ENCODE measurements around the gene AUTS2.
"Not testable (repeated sequence)": the region's sequence is repeated elsewhere in the genome, so short reads cannot be mapped to it uniquely, and the experiment has no call there.

AUTS2 gene

GRCh38 chr7:69761290-69761922 is 163.1 kb downstream of the AUTS2 start:
- no peak for DNase-seq (ENCODE audit: low read depth)

- no peak for DNase-seq (ENCODE audit: low read depth)
These were observed 164.6 kb downstream of the AUTS2 start for GRCh38 chr7:69762821-69763352.

- no peak for DNase-seq (ENCODE audit: low read depth)
These were observed 165.2 kb downstream of the AUTS2 start for GRCh38 chr7:69763513-69763912.

GRCh38 chr7:69764147-69764546 is 165.9 kb downstream of the AUTS2 start:
- no peak for DNase-seq (ENCODE audit: low read depth)

GRCh38 chr7:69764681-69765080 is 166.4 kb downstream of the AUTS2 start:
- DNase-seq (ENCODE audit: low read depth), result no peak

- DNase-seq (ENCODE audit: low read depth), result no peak
These were observed 167.6 kb downstream of the AUTS2 start for GRCh38 chr7:69765879-69766278.

- DNase-seq (ENCODE audit: low read depth), result no peak
These were observed 170.8 kb downstream of the AUTS2 start for GRCh38 chr7:69768986-69769595.

GRCh38 chr7:69769826-69770225 is 171.6 kb downstream of the AUTS2 start:
- DNase-seq (ENCODE audit: low read depth), result no peak

- no peak for DNase-seq (ENCODE audit: low read depth)
These were observed 172.3 kb downstream of the AUTS2 start for GRCh38 chr7:69770613-69771012.

- DNase-seq (ENCODE audit: low read depth), result no peak
These were observed 174.6 kb downstream of the AUTS2 start for GRCh38 chr7:69772718-69773436.

GRCh38 chr7:69773535-69774225 is 175.4 kb downstream of the AUTS2 start:
- no peak for DNase-seq (ENCODE audit: low read depth)

- no peak for DNase-seq (ENCODE audit: low read depth)
These were observed 177.0 kb downstream of the AUTS2 start for GRCh38 chr7:69775231-69775771.

- DNase-seq (ENCODE audit: low read depth), result no peak
These were observed 178.3 kb downstream of the AUTS2 start for GRCh38 chr7:69776611-69777010.

- no peak for DNase-seq (ENCODE audit: low read depth)
These were observed 179.9 kb downstream of the AUTS2 start for GRCh38 chr7:69778138-69778537.

GRCh38 chr7:69780379-69780778 is 182.1 kb downstream of the AUTS2 start:
- no peak for DNase-seq (ENCODE audit: low read depth)

- DNase-seq (ENCODE audit: low read depth), result no peak
These were observed 183.2 kb downstream of the AUTS2 start for GRCh38 chr7:69781412-69781846.

- no peak for DNase-seq (ENCODE audit: low read depth)
These were observed 184.8 kb downstream of the AUTS2 start for GRCh38 chr7:69782917-69783684.

- not testable (repeated sequence) for DNase-seq (ENCODE audit: low read depth)
These were observed 187.9 kb downstream of the AUTS2 start for GRCh38 chr7:69786130-69786529.

- no peak for DNase-seq (ENCODE audit: low read depth)
These were observed 188.6 kb downstream of the AUTS2 start for GRCh38 chr7:69786730-69787395.

GRCh38 chr7:69787736-69788431 is 189.6 kb downstream of the AUTS2 start:
- DNase-seq (ENCODE audit: low read depth), result no peak
